ENCODE results near the gene BCKDHB. TPM values are rescaled to one million over a fixed set of nuclear protein-coding genes. Genes with fewer than 3 reads are reported as not detected.
"Not testable (repeated sequence)": the region's sequence is repeated elsewhere in the genome, so short reads cannot be mapped to it uniquely, and the experiment has no call there.

Gene BCKDHB
- total and polyA plus RNA-seq, 7 donors = 15.1 to 43.2 (median 20.3) TPM

- no peaks in the 10 kb centered on the region for H3K27me3 ChIP-seq
- no peak for TF ChIP-seq POLR2AphosphoS5 (IDR thresholded peaks at IDR 0.05)
- intact Hi-C loops (cut with DNase I) = loop anchor here (1.0 kb wide), 1 partner anchor 1649 kb away; no protein-coding TSS in a partner anchor
Measured at GRCh38 chr6:80104520-80104919, 2.0 kb upstream of the BCKDHB start.

GRCh38 chr6:80105972-80106417 lies 476 bp upstream of the BCKDHB start:
- no peaks in the 10 kb centered on the region for H3K27me3 ChIP-seq
- intact Hi-C loops (cut with DNase I) = loop anchor here (1.0 kb wide), 1 partner anchor 102 kb away; the partner anchor contains the start of gene TTK
- H3K36me3 ChIP-seq = no peaks in the 10 kb centered on the region
- DNase-seq = no peak
- no peak for TF ChIP-seq EP300 (IDR thresholded peaks at IDR 0.05)
- no peak for TF ChIP-seq POLR2AphosphoS5 (IDR thresholded peaks at IDR 0.05)
- TF ChIP-seq, protein P1, sequence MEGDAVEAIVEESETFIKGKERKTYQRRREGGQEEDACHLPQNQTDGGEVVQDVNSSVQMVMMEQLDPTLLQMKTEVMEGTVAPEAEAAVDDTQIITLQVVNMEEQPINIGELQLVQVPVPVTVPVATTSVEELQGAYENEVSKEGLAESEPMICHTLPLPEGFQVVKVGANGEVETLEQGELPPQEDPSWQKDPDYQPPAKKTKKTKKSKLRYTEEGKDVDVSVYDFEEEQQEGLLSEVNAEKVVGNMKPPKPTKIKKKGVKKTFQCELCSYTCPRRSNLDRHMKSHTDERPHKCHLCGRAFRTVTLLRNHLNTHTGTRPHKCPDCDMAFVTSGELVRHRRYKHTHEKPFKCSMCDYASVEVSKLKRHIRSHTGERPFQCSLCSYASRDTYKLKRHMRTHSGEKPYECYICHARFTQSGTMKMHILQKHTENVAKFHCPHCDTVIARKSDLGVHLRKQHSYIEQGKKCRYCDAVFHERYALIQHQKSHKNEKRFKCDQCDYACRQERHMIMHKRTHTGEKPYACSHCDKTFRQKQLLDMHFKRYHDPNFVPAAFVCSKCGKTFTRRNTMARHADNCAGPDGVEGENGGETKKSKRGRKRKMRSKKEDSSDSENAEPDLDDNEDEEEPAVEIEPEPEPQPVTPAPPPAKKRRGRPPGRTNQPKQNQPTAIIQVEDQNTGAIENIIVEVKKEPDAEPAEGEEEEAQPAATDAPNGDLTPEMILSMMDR (IDR thresholded peaks at IDR 0.05) = no peak
- no peak for TF ChIP-seq POLR2A (IDR thresholded peaks at IDR 0.05)
- H3K9me3 ChIP-seq = no peaks in the 10 kb centered on the region
- WGBS, 2 donors = 1 to 2% methylated on average over 6 of the region's 6 CpGs
- peak overlapping the region; percentile 82 to 93 (median 88) for H3K27ac ChIP-seq
- peak overlapping the region; percentile 62 to 87 (median 70) for H3K4me3 ChIP-seq
- H3K4me1 ChIP-seq = peaks cover 0 to 15% (median 8%) of the 10 kb centered on the region in 4 donors

More at GRCh38 chr6:80104520-80104919, 2.0 kb upstream of the BCKDHB start:
- DNase-seq = no peak
- H3K4me3 ChIP-seq = no peak overlapping the region
- H3K9me3 ChIP-seq = no peaks in the 10 kb centered on the region
- peaks cover 0 to 15% (median 8%) of the 10 kb centered on the region in 4 donors for H3K4me1 ChIP-seq
- no peaks in the 10 kb centered on the region for H3K36me3 ChIP-seq
- no peak overlapping the region for H3K27ac ChIP-seq

DNA sequence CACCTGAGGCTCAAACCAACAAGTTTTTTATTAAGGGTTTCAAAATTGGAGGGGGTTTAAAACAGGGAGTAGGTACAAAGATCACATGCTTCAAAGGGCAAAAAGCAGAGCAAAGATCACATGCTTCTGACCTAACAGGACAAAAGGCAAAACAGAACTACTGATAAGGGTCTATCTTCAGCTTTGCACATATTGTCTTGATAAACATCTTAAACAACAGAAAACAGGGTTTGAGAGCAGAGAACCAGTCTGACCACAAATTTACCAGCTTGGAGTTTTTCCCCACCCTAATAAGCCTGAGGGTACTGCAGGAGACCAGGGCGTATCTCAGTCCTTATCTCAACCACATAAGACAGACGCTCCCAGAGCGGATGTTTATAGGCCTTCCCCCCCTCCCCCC lies 16.1 kb downstream of the BCKDHB start:
- H3K27me3 ChIP-seq; H3K4me1 ChIP-seq; intact Hi-C loops (cut with DNase I); H3K36me3 ChIP-seq; H3K4me3 ChIP-seq; H3K27ac ChIP-seq; DNase-seq; H3K9me3 ChIP-seq: not testable (repeated sequence)
- 90 to 95% methylated on average over 3 of the region's 3 CpGs for WGBS, 2 donors

DNA sequence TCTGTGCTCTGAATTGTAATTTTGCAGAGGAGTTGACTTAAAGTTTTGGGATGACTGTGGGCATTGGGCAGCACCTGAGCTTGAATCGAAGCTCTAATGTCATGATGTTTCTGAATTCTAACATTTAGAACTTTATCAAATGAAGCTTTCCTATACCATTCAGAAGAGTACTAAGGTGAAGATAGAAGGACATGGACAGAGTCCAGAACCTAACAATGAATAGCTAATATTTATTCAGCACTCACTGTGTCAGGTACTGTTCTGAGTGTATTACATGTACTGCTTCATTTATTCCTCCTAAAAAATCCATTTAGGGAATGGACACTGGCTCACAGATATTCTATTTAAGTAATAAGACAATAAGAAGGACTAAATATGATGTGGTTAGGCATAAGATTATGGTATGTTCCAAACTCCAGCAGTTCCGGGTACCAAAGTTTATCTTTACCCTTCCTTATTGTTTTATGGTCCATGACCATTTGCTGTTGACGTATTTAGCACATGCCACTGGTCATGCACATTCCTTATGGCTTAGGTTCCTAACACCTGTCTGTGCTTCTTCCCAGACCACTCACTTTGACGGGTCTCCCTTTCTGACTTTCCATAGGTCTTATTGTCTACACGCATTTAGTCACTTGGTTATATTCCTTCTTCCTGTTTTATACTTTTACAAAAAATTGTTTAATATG lies 20.3 kb downstream of the BCKDHB start:
- no peaks in the 10 kb centered on the region for H3K27me3 ChIP-seq
- H3K27ac ChIP-seq = no peak overlapping the region
- no peak overlapping the region for H3K4me3 ChIP-seq
- intact Hi-C loops (cut with DNase I) = no loop called here
- WGBS, 2 donors = 30 to 78% methylated on average over 5 of the region's 5 CpGs
- no peak for TF ChIP-seq POLR2A (IDR thresholded peaks at IDR 0.05)
- H3K9me3 ChIP-seq = no peaks in the 10 kb centered on the region
- H3K4me1 ChIP-seq = peaks cover 0 to 22% (median 8%) of the 10 kb centered on the region in 4 donors
- H3K36me3 ChIP-seq = no peaks in the 10 kb centered on the region
- DNase-seq = no peak

DNA sequence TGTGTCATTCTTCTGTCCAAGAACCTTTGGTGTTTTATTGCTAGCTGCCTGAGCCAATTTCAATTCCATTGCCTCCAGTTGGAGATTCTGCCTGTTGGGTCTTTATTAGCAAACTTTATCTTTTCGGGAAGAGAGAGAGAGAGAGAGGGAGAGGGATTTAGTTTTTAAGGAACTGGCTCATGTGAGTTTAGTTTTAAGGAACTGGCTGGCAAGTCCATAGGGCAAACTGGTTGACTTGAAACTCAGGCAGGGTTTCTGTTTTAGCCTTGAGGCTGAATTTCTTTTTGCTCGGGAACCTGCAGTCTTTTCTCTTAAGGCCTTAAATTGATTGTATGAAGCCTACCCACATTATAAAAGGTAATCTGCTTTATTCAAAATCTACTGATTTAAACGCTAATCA lies 23.0 kb downstream of the BCKDHB start:
- peaks cover 0 to 29% (median 8%) of the 10 kb centered on the region in 4 donors for H3K4me1 ChIP-seq
- H3K27me3 ChIP-seq = no peaks in the 10 kb centered on the region
- TF ChIP-seq, protein P1 (IDR thresholded peaks at IDR 0.05) = no peak
- no peak for TF ChIP-seq POLR2AphosphoS5 (IDR thresholded peaks at IDR 0.05)
- no peak for TF ChIP-seq EP300 (IDR thresholded peaks at IDR 0.05)
- no peak for TF ChIP-seq POLR2A (IDR thresholded peaks at IDR 0.05)
- H3K4me3 ChIP-seq = no peak overlapping the region
- H3K27ac ChIP-seq = peak overlapping the region in 1 of 4 donors; percentile 72
- H3K36me3 ChIP-seq = no peaks in the 10 kb centered on the region
- 93 to 95% methylated on average over 3 of the region's 3 CpGs for WGBS, 2 donors
- intact Hi-C loops (cut with DNase I) = no loop called here
- no peaks in the 10 kb centered on the region for H3K9me3 ChIP-seq
- DNase-seq = no peak

DNA sequence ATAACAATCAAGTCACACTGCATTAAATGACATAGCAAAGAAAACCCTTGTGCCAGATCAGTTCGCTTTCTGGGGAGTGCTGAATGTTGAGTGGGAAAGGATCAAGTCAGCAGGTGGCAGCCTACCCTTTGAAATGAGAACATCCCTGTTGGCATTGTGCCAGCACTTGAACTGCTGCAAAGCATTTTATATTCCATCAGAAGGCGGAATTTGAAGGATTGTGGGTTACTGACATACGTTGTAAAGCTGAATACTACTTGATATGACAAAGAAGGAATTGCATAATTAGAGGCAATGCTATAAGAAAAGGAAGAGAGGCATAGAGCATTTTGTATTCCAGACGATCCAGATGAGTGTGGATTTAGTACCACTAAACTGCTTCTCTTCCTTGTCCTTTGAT lies 26.5 kb downstream of the BCKDHB start:
- TF ChIP-seq EP300 (IDR thresholded peaks at IDR 0.05) (no peak), POLR2AphosphoS5 (IDR thresholded peaks at IDR 0.05) (peak; percentile 45 to 90 (median 72)), POLR2A (IDR thresholded peaks at IDR 0.05) (no peak)
- TF ChIP-seq, protein P1 (IDR thresholded peaks at IDR 0.05) = peak; percentile 23 to 64 (median 48)
- WGBS, 2 donors = 15 to 58% methylated on average over 4 of the region's 4 CpGs
- Histone ChIP-seq H3K4me3 (no peak overlapping the region), H3K4me1 (peaks cover 0 to 23% (median 7%) of the 10 kb centered on the region in 4 donors), H3K27ac (no peak overlapping the region), H3K36me3 (no peaks in the 10 kb centered on the region), H3K27me3 (no peaks in the 10 kb centered on the region), H3K9me3 (no peaks in the 10 kb centered on the region)
- intact Hi-C loops (cut with DNase I) = loop anchor here (5.0 to 10.0 kb wide), 3 partner anchors 79 to 1619 kb away; partner anchors contain the start of gene TENT5A
- peak; percentile 83 for DNase-seq
